ENCODE results near the gene CARS2. TPM values are rescaled to one million over a fixed set of nuclear protein-coding genes. Genes with fewer than 3 reads are reported as not detected.

Gene CARS2
- polyA plus RNA-seq, 1 donor: 73.4 TPM

- no peak for DNase-seq
These were observed 54.6 kb downstream of the CARS2 start for GRCh38 chr13:110651271-110651670.

- DNase-seq: no peak
These were observed 55.5 kb downstream of the CARS2 start for GRCh38 chr13:110650436-110650835.

GRCh38 chr13:110649551-110649950, 56.4 kb downstream of the CARS2 start:
- DNase-seq: no peak

GRCh38 chr13:110648848-110649421, 57.0 kb downstream of the CARS2 start:
- no peak for DNase-seq

- DNase-seq: no peak
These were observed 57.6 kb downstream of the CARS2 start for GRCh38 chr13:110648146-110648819.

- DNase-seq: no peak
These were observed 58.6 kb downstream of the CARS2 start for GRCh38 chr13:110647365-110647737.

- no peak for DNase-seq
These were observed 59.2 kb downstream of the CARS2 start for GRCh38 chr13:110646442-110647364.

- DNase-seq: no peak
These were observed 60.2 kb downstream of the CARS2 start for GRCh38 chr13:110645750-110646149.

- peak; percentile 16 for DNase-seq
These were observed 60.9 kb downstream of the CARS2 start for GRCh38 chr13:110644892-110645521.

GRCh38 chr13:110643768-110644421, 62.0 kb downstream of the CARS2 start:
- DNase-seq: no peak

- DNase-seq: no peak
These were observed 62.6 kb downstream of the CARS2 start for GRCh38 chr13:110643324-110643723.

GRCh38 chr13:110642291-110642981, 63.5 kb downstream of the CARS2 start:
- no peak for DNase-seq

GRCh38 chr13:110641055-110642015, 64.6 kb downstream of the CARS2 start:
- peak; percentile 50 for DNase-seq

GRCh38 chr13:110640591-110641029, 65.3 kb downstream of the CARS2 start:
- DNase-seq: no peak

GRCh38 chr13:110639935-110640334, 66.0 kb downstream of the CARS2 start:
- DNase-seq: no peak

- DNase-seq: no peak
These were observed 66.8 kb downstream of the CARS2 start for GRCh38 chr13:110638814-110639806.

GRCh38 chr13:110638257-110638656, 67.7 kb downstream of the CARS2 start:
- no peak for DNase-seq

- no peak for DNase-seq
These were observed 68.2 kb downstream of the CARS2 start for GRCh38 chr13:110637747-110638146.

- DNase-seq: no peak
These were observed 68.6 kb downstream of the CARS2 start for GRCh38 chr13:110637275-110637674.
